Left renal cortex interstitium (tissue), 4 donors: ENCODE data around the gene RUNX1. TPM values are rescaled to one million over a fixed set of nuclear protein-coding genes. Genes with fewer than 3 reads are reported as not detected.

Source experiments
- DNase-seq, 4 donors: peaks; one replicate each; pipeline ENCODE4 v3.0.0-alpha.2; 2013; ENCODE audit warnings: low read depth in 4 of 4, low spot score in 2 of 4, missing footprints in 1 of 4
- polyA plus RNA-seq, 4 donors: library from polyadenylated mRNA; unstranded; fragments of 120-200 nt; gene quantifications; one replicate each; pipeline ENCODE4 v1.2.1, GENCODE V29; 2013; ENCODE audit not compliant: insufficient read length in 4 of 4

RUNX1 gene
- polyA plus RNA-seq, 4 donors: 1.5 to 3.6 (median 2.7) TPM

DNA sequence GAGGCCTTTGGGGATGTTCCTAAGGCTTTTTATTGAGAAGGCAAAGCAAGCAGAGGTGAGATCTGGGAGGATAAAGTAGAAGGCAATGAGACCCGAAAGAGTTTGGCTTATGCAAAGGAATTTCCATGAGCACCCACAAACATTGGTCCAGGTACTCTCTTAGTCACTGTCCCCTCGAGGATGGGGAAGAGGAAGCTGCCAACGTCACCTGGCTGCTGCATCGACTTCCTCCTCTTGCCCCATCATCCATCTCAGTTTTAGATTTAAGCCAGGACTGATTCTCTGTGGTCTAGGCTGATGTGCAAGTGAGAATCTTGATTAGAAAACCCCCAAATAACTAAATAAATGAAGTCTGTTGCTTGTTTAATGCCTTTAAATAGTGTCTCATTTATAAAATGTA lies 28.7 kb downstream of the RUNX1 start:
- DNase-seq: no peak

DNA sequence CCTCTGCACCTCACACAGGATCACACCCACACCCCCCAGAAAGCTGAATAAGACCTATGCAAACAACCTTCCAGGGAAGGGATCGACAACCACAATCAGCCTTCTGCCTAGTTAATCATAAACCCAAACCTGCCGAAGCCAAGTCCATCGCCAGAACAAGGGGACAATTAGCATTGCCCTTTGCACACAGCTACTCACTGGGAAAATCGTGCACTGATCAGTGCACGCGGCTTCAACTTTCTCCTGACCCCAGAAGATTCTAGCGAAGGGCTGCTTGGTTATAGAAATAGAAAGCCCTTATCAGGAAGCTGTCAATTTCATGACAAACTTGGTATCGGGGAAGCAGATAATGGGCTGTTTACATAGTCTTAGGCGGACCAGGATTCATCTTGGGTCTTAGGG lies 29.5 kb downstream of the RUNX1 start:
- peak in 1 of 4 donors; percentile 51 for DNase-seq

DNA sequence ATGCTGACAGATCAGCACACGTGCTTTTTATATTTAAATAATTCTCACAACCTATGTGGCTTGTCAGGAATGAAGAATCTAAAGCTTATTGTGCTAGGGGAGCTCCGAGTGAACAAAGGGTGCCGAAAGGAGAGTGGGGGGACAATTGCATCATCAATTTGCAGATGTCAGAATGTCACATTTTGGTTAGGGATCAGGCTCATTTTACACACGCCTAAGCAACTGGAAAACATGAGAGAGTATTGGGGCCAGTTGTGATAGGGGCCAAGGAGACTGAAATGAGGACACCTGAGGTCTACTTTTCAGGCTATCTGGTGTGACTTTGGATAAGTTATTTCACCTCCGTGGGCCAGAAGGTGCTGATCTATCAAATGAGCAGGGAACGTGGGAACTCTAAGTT lies 31.8 kb downstream of the RUNX1 start:
- no peak for DNase-seq

DNA sequence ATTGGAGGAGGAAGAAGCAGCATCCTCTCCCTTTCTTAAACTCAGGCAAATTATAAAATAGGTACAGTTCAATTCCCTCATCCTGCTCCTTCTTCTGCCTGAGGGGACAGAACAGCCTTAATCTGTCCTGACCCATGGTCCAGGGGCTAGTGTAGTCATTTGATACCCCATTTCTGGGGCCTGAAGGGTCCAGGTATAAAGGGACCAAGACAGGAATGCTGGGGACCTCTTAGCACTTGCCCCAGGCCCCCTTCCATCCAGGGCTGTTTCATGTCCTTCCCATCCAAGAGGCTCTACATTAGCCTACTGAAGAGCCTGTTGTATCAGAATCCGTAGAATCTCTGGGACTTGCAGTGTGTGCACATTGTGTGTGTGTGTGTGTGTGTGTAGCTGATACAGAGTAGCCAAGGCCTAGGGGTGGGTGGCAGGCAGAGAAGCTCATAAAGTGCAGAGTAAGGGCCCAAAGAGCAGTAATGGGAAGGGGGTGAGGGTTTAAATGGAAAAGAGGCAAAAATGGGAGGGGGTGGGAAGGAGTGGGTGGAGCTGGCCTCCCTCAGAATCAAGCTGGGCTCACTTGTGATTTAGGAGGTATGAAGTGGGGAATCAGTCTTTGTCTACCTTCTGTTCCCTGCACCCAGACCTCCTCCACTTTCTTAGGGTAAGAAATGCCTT lies 32.4 kb downstream of the RUNX1 start:
- no peak for DNase-seq

DNA sequence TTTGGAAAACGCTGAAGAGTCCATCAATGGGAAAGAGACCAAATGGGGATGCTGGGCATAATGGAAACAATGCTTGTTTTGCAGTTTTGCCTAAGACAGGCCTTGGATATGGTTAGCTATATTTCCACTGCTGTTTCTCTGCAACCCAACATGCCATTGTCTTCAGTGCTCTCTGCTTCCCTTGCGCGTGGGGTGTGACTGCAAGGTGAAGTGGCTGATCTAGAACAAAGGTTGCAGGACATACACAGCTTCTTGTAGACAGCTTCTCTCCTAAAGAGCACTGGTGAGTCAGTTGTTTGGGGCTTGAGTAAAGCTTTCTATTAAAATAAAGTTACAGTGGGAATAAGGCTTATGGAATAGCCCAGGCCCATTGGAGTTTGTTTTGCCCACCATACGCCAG lies 33.0 kb downstream of the RUNX1 start:
- no peak for DNase-seq

DNA sequence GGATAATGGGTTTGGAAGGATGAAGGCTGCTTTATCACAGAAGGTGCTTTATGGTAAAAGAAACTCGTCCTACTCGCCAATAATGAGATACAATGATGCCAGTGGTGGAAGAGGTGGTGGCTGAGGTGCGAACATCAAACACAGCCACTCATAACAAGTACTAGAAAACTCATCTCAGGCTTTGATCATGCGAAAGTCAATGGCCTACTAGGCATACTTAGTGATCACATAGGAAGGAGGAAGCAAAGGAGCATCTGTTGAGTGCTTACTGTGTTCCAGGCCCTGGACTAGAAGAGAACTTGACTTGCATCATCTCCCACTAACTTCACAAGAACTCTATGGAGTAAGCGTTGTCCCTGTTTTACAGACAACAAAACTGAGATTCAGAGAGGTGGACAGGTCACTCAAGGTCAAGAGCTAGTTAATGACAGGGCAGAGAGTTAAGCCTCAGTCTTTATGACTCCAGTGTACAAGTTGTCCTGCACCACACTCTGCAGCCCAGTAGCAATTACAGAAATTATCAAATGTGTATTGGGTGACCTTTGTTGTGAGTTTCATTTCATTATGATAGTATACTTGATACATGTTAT lies 33.6 kb downstream of the RUNX1 start:
- no peak for DNase-seq

DNA sequence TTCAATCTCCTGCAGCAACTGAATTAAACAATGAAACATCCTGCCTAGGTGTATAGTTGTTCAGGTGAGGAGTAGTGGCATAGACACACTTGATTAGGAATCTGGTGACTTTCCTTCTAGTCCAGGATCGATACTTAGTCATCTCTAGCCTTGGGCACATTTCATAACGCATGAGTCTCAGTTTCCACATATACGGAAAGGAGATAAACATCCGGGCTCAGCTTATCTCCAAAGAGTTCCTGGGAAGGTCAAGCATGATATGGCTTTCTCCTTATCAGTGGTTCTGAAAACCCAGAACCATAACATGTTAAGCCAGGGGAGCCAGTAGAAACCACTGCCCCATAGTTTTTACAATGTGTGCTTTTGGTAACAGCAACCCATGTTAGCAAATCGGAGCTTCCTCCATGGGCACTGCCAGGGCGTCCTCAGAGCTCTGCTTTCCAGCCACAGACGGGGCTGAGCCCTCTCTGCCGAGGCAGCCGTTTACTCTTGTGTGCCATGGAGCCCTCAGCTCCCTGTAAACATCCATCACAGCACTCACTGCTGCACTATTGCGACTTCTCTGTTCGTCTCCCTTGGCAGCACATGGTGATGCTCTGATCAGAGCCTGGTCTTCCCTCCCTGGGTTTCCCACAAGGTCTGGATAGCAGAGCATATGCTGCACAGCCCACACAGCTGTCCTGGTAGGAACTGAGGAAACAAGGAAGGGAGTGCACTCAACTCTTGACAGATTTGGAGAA lies 34.6 kb downstream of the RUNX1 start:
- DNase-seq: no peak

DNA sequence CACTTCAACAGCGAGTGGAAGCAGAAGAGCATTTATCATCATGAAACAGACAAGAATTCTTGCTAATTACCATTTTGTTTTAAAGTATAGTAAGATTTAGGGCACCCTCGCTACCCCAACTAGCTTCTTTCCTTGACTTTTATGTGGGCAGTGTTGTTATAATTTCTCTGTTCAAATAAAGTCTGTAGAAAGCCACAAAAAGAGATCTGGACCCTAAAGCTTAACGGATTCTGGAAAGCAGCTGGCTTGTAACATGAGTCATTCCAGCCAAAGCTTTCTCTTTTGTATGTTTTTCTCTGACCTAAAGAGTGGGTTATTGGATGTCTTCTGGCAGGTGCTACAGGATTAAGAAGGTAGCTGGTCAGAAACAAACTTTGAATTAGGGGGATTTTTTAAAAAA lies 37.4 kb downstream of the RUNX1 start:
- DNase-seq: no peak

DNA sequence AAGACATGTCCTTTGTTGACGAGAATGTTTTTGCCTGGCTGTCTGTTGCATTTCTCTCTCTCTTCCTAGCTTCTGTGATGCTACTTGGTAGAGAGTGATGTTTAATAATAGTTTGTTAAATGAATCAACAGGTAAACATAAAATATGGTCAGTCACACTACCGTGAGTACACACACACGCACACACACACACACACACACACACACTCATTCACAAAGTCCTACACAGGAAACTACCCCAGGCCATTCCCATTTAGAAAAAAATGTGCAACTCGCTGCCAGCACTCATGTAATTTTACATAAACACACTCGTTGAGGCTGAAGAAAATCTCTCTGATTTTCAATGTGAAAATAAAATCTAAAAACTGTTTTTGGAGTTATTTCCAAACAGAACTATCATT lies 38.7 kb downstream of the RUNX1 start:
- DNase-seq: no peak

DNA sequence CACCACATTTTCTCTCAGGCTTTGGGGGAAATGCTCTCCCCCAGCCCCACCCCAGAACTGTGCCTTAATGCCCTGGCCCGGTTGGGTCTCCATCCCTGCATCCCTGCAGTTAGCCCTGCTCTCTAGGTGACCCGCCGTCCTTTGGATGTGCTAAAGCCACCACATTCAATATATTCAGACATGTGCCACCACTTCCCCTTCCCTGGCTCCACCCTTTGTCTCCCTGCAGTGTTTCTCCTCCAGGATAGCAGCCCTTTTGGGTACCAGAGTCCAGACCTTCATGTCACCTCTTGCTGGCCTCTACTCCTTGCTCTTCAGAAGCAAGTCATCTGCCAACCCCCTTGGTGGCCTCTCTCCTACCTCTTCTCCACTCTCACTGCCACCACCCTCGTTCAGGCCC lies 41.8 kb downstream of the RUNX1 start:
- DNase-seq: no peak

DNA sequence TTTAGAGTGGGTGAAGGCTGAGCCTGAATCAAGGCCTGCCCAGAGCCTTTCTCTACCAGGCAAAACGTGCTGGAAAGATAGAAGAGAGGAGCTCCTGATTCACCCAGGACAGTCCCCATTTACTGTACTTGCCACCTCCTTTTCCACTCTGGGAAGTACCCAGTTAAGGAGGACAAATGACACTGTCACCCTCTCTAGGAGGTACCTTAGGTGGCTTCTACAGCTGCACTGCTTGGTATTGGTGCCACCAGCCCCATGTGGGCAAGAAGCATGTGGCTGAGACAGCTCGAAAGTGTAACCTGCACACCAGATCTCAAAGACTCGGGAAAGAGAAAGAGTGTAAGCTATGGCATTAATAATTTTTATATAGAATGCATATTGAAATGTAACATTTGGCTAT lies 42.3 kb downstream of the RUNX1 start:
- no peak for DNase-seq

DNA sequence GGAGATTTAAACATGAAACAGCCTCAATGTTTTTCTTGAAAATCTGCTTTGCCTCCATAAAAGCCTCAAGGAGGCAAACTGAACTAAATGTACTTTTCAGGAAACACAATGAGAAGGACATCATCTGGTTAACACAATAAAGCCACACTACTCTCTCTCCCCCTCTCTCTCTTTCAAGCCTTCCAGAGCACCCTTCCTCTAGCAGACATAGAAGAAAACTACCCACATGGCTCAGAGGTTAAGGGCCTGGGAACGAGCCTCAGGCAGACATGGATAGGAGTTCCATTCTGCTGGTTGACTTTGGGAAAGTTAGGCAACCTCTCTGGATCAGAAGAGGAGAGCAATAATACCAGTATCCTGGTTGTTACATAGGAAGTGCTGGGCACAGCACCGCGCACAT lies 42.9 kb downstream of the RUNX1 start:
- no peak for DNase-seq

DNA sequence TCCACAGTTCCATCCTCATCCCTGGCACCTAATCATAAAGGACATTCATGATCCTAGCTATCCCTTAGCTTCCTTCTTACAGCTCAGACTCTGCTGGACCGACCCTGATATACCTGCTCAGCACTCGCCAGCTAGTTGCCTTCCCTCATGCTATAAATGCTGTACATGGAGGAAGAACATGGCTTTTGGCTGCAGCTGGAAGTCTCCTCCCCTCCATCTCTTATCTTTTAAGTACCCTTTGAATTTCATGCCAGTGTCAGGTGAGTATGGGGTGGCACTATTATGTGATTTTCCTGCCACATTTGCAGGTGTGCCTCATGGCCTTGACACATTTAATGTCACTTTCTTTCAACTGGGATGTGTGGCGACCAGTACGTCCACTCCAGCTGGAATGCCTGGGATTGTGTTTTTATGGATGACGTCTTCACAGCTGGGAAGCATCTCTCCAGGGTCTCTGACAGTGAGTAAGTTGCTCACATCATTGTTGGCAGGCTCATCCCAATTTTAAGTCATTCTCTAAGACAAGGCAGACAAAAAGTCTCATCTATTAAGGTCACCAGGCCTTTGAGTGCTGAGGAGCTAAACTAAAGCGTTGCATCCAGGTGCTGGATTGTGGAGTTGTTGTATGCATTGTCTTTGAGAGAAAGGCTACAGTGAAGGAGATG lies 43.4 kb downstream of the RUNX1 start:
- DNase-seq: no peak

DNA sequence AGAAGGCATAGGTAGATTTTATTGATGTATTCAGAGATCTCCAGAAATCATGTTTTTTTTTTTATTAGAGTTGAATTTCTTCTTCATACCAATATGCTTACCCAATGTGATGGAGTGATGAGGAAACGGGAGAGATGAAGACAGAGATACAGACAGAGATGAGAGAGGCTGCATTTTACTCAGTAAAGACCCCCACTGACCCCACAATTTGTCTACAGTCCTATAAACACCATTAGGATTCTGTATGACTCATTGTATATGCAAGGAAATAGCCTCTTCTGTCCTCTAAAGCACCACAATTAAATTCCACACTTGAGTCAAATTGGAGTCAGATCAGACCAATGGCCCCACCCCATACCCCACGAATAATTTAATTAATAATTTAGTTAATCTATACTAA lies 44.0 kb downstream of the RUNX1 start:
- DNase-seq: no peak

DNA sequence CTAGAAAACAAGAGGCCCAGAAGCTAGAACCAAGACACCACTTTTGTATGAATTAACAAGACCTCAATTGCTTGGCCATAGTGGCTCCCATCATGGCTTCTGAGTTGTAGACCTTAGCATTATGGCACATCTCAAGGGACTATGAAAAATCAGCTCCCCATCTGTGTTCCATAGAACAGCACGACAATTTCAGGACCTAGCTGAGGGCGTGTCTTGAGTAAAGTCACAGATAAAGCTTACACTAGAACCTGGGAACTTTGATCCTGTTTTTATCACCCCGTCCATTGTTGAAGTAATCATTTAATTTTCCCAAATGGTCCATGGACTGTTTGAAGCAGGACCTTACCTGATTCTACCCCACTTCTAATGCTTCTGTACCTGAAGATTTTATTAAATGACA lies 44.8 kb downstream of the RUNX1 start:
- no peak for DNase-seq

DNA sequence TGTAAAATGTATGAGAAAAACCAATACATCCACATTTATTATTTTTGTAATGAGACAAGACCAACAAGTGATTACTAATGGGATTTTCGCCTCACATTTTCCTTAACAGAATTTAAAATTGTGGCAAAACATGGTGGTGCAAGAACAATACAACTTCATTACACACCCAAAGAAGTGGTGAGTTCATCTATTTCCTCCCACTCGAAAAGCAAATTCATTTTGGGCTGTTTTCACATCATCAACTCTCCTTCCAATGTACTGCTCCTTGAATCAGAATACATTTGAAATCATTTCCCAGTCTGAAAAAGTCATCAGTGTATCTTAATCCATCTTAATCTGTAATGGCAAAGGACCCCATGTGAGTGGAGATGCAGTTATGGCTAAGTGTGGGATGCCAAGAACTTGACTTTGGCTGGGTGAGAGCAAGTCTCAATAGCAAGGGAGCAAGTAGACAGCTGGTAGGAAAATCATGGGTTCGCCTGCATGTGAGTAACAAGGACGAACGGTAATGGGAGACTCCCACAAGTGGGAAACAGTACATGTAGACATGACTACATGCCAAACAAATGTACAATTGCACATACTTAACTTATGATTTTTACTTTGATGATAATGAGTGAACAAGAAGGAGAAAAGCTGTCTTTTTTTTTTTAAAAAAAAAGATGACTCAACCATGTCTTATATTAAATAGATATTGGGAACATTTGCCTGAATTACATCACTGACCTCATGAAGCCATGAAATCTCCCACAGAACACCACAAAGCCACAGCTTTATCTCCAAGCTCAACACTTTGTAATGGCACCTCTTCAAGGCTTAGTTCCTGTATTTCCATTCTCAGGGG lies 46.0 kb downstream of the RUNX1 start:
- DNase-seq: no peak

DNA sequence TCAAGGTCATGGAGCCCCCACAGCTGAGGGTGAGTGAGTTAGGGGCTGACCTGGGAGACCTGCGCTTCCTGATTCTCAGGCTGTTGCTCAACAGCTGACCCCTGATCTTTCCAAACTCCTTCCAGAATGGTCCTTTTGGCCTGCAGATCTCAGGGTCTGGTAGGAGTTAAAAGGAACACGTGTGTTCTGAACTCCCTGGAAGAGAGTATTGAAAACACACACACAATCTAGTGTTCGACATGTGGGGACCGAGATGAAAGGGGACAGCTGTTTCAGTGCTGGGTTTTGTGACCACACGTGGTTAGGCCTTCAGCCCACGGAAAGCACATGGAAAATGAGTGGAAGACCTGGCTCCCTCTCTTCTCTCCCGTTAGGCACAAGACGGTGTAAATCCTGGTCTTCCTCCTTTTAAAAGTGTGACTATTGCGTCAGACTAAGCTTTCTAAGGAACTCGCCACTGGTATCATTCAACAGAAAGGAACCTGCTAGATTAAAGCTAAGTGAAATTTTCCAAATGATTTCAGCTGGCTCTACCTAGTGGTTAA lies 49.6 kb downstream of the RUNX1 start:
- no peak for DNase-seq

DNA sequence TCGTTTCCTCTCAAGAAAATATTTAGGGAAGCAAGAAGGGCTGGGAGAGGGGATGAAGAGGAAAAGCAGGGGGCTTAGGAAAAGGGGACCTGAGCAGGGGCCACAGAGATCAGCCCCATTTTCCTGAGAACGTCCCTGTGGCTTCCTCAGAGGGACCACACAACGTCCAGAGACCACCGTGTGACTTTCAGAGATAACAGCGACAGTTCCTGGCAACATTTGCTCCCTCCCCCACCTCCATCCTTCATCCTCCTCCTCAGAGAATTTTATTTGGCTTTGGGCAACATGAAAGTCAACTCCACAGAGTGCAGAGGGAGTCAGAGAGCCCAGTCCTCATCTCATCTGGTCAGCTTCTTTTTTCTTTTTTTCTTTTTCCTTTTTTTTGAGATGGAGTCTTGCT lies 50.9 kb downstream of the RUNX1 start:
- no peak for DNase-seq

DNA sequence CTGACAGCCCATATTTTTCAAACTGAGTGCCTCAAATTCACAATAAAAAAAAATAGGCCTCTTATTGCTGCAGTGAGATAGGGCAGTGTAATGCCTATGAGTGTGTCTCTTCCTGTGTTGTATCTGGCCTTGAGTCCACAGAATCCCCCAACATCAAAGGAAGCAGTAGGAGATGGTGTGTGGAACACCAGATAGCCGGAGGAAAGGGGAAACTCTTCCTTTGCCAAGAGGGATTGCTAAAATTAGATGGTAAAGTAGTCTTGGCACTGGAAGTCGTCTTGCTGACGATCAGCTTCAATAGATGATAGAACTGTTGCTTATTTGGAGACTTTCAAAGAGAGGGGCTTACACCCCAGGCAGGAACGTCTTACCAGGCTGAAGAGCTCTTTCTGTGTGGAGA lies 51.8 kb downstream of the RUNX1 start:
- DNase-seq: no peak

DNA sequence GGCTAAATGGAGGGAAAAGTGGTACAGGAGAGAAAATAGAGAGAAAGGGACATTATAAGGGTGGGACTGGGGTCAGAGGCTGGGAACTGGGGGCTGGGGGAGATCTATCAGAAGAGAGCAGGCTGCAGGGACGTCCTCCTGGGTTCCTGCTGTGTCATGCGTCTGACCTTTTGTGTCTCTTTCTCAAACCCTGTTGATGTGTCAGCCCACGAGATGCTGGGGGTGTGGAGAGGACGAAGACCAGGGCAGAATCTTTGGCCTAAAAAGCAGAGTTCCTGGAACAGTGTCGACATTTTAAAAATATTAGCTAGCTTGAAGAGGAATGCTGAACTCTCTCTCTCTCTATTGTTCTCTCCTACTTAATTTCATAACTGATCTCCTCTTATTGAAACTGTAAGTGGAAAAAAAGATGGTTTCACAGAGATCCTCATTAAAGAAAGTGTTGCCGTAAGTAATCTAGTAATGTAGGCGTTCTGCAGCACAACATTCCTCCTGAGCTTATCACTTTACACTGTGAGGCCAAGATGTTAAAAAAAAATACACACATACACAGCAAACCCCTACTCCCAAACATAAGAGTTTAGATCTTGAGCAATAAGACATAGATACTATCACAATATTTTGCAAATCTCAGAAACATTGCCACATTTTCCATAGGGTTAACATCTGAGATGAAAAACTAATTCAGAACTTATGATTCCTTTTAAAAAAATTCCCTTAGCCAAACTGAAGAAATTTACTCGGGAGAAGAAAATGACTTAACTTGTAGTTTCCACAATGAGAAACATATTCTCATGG lies 52.6 kb downstream of the RUNX1 start:
- DNase-seq: no peak
